H1 (cell line): ENCODE results near the gene SLC25A39. TPM values are rescaled to one million over a fixed set of nuclear protein-coding genes. Genes with fewer than 3 reads are reported as not detected.

Source experiments
- CTCF ChIA-PET: fragments of 300-600 bp; sonication (Branson Sonifier 250); formaldehyde crosslinking; loops from one replicate; lab custom pipeline; 2021; ENCODE audit not compliant: partially characterized antibody; lab: Charles Lee
- POLR2A ChIA-PET: fragments of 300-600 bp; sonication (Branson Sonifier 250); formaldehyde crosslinking; loops from one replicate; lab custom pipeline; 2021; ENCODE audit warnings: inconsistent platforms; ENCODE audit not compliant: partially characterized antibody; lab: Charles Lee
- DNase-seq, 2 experiments: peaks; one replicate each; pipeline versions ENCODE4 v3.0.0 to v3.0.0-alpha.2; 2010 to 2022; ENCODE audit warnings: low spot score in 2 of 2, low read depth in 1 of 2, mixed read lengths in 1 of 2
- FAIRE-seq: peaks from 2 replicates; lab custom pipeline; 2011; peaks lifted over from hg19 to GRCh38; lab: Jason Lieb, UNC
- H2AFZ ChIP-seq: 2 replicates; pipeline ENCODE4 v1.8.1; 2012; ENCODE audit warnings: low read length, inconsistent platforms
- H2AK5ac ChIP-seq: 2 replicates; pipeline ENCODE4 v1.6.1; 2013; ENCODE audit warnings: low read depth, low read length
- H2BK120ac ChIP-seq: replicated peaks from 2 replicates; pipeline ENCODE3; 2013; ENCODE audit warnings: low read depth, low read length, inconsistent platforms
- H2BK12ac ChIP-seq: 2 replicates; pipeline ENCODE4 v1.6.1; 2013; ENCODE audit warnings: low read depth, low read length
- H2BK15ac ChIP-seq: 2 replicates; pipeline ENCODE4 v1.6.1; 2013; ENCODE audit warnings: low read length
- H2BK20ac ChIP-seq: 2 replicates; pipeline ENCODE4 v1.6.1; 2013; ENCODE audit warnings: low read length
- H2BK5ac ChIP-seq: 2 replicates; pipeline ENCODE4 v1.6.1; 2013; ENCODE audit warnings: low read depth, low read length
- H3K14ac ChIP-seq: 2 replicates; pipeline ENCODE4 v1.6.1; 2013; ENCODE audit warnings: inconsistent platforms; ENCODE audit not compliant: insufficient read length
- H3K18ac ChIP-seq: 2 replicates; pipeline ENCODE4 v1.6.1; 2013; ENCODE audit warnings: low read length; ENCODE audit errors: extremely low read depth
- H3K23ac ChIP-seq: 2 replicates; pipeline ENCODE4 v1.6.1; 2013; ENCODE audit warnings: inconsistent platforms; ENCODE audit not compliant: insufficient read length
- H3K23me2 ChIP-seq: 2 replicates; pipeline ENCODE4 v1.6.1; 2013; ENCODE audit warnings: low read depth, low read length
- H3K27ac ChIP-seq: 2 replicates; pipeline ENCODE4 v1.6.1; 2011; ENCODE audit warnings: low read depth, low read length, inconsistent platforms
- H3K27me3 ChIP-seq, 4 experiments: replicated peaks in 1 of 4; 1 replicate in 1 of 4; 2 replicates in 3 of 4; pipeline versions ENCODE4 v1.6.1 to v1.8.1; 2011 to 2013; ENCODE audit warnings: low read length in 3 of 4, mild to moderate bottlenecking in 3 of 4, inconsistent platforms in 2 of 4, mixed read lengths in 2 of 4, moderate library complexity in 1 of 4; ENCODE audit not compliant: control insufficient read depth in 3 of 4, insufficient read depth in 3 of 4; ENCODE audit errors: extremely low read depth in 1 of 4
- H3K36me3 ChIP-seq, 4 experiments: 2 replicates each; pipeline versions ENCODE4 v1.6.1 to v1.8.1; 2011 to 2013; ENCODE audit warnings: mild to moderate bottlenecking in 4 of 4, low read length in 3 of 4, moderate library complexity in 2 of 4, control low read depth in 1 of 4, inconsistent platforms in 1 of 4; ENCODE audit not compliant: insufficient read depth in 4 of 4, control insufficient read depth in 2 of 4
- H3K4ac ChIP-seq: replicated peaks from 2 replicates; pipeline ENCODE3; 2013; ENCODE audit warnings: low read length, low read depth, mixed read lengths, inconsistent platforms; ENCODE audit not compliant: insufficient read length
- H3K4me1 ChIP-seq, 4 experiments: replicated peaks in 1 of 4; 1 replicate in 1 of 4; 2 replicates in 3 of 4; pipeline versions ENCODE4 v1.6.1 to v1.8.1; 2011 to 2013; ENCODE audit warnings: low read length in 3 of 4, inconsistent platforms in 2 of 4, mixed read lengths in 1 of 4; ENCODE audit not compliant: insufficient read depth in 4 of 4, control insufficient read depth in 3 of 4
- H3K4me2 ChIP-seq, 2 experiments: 2 replicates each; pipeline versions ENCODE4 v1.6.1 to v1.8.1; 2011 to 2013; ENCODE audit warnings: low read depth in 2 of 2, low read length in 2 of 2, control low read depth in 1 of 2, inconsistent platforms in 1 of 2, mild to moderate bottlenecking in 1 of 2; ENCODE audit not compliant: insufficient read depth in 1 of 2
- H3K4me3 ChIP-seq, 4 experiments: fragments of 200-600, 300-600 bp in 1 of 4; sonication (generic), shearing (Covaris generic), sonication (Bioruptor Twin) in 1 of 4; 2 replicates each; pipeline versions ENCODE4 v1.5.1 to v1.8.1; 2011 to 2016; ENCODE audit warnings: low read length in 4 of 4, low read depth in 3 of 4, control low read depth in 2 of 4, inconsistent platforms in 2 of 4, mild to moderate bottlenecking in 2 of 4, mixed read lengths in 1 of 4, moderate library complexity in 1 of 4; ENCODE audit not compliant: insufficient read depth in 2 of 4; ENCODE audit errors: extremely low read depth in 1 of 4
- H3K56ac ChIP-seq: replicated peaks from 2 replicates; pipeline ENCODE3; 2013; ENCODE audit warnings: low read depth, mild to moderate bottlenecking, mixed read lengths, low read length, inconsistent platforms; ENCODE audit not compliant: insufficient read length
- H3K79me1 ChIP-seq: 2 replicates; pipeline ENCODE4 v1.6.1; 2013; ENCODE audit warnings: low read depth, low read length, control low read depth
- H3K79me2 ChIP-seq, 2 experiments: 2 replicates each; pipeline versions ENCODE4 v1.6.1 to v1.8.1; 2012 to 2013; ENCODE audit warnings: low read length in 2 of 2, mild to moderate bottlenecking in 2 of 2, inconsistent platforms in 1 of 2; ENCODE audit not compliant: insufficient read depth in 2 of 2, control insufficient read depth in 1 of 2
- H3K9ac ChIP-seq, 4 experiments: replicated peaks in 1 of 4; 1 replicate in 1 of 4; 2 replicates in 3 of 4; pipeline versions ENCODE4 v1.6.1 to v1.8.1; 2011 to 2013; ENCODE audit warnings: low read depth in 3 of 4, low read length in 3 of 4, control low read depth in 2 of 4, mild to moderate bottlenecking in 2 of 4, moderate library complexity in 2 of 4, inconsistent platforms in 1 of 4; ENCODE audit errors: extremely low read depth in 1 of 4
- H3K9me3 ChIP-seq, 2 experiments: 2 replicates each; pipeline versions ENCODE4 v1.6.1 to v1.8.1; 2012 to 2013; ENCODE audit warnings: mild to moderate bottlenecking in 2 of 2, moderate library complexity in 2 of 2, control low read depth in 1 of 2, inconsistent platforms in 1 of 2, low read depth in 1 of 2, low read length in 1 of 2, mixed read lengths in 1 of 2; ENCODE audit not compliant: insufficient read depth in 2 of 2
- H4K20me1 ChIP-seq, 2 experiments: replicated peaks in 1 of 2; 2 replicates each; pipeline versions ENCODE3 to v1.8.1; 2011 to 2013; ENCODE audit warnings: inconsistent platforms in 2 of 2, low read length in 2 of 2, mild to moderate bottlenecking in 1 of 2; ENCODE audit not compliant: insufficient read depth in 2 of 2, control insufficient read depth in 1 of 2
- H4K5ac ChIP-seq: 2 replicates; pipeline ENCODE4 v1.6.1; 2013; ENCODE audit warnings: low read length, low read depth, mixed read lengths, inconsistent platforms; ENCODE audit not compliant: insufficient read length
- H4K8ac ChIP-seq: 2 replicates; pipeline ENCODE4 v1.8.0; 2013; ENCODE audit warnings: mild to moderate bottlenecking, moderate library complexity, low read length, inconsistent platforms; ENCODE audit not compliant: insufficient read depth; ENCODE audit errors: extremely low read depth
- H4K91ac ChIP-seq: replicated peaks from 2 replicates; pipeline ENCODE3; 2013; ENCODE audit warnings: low read length, mixed read lengths, inconsistent platforms; ENCODE audit not compliant: insufficient read length
- GTF2F1 ChIP-seq: IDR thresholded peaks from 2 replicates; pipeline ENCODE4 v1.6.1; 2012; ENCODE audit warnings: low read depth, low read length, improper control_type of control experiment, borderline replicate concordance
- HDAC2 ChIP-seq, 2 experiments: fragments of 300-600 bp in 1 of 2; sonication (generic) in 1 of 2; IDR thresholded peaks; 2 replicates each; pipeline ENCODE4 v1.6.1; 2011 to 2012; ENCODE audit warnings: low read depth in 2 of 2, low read length in 2 of 2, mild to moderate bottlenecking in 2 of 2, moderate library complexity in 2 of 2, borderline replicate concordance in 1 of 2, inconsistent platforms in 1 of 2
- RAD21 ChIP-seq, 2 experiments: IDR thresholded peaks in 1 of 2; conservative IDR thresholded peaks in 1 of 2; 2 replicates each; pipeline ENCODE4 v1.6.1; 2011; ENCODE audit warnings: low read depth in 2 of 2, low read length in 2 of 2, improper control_type of control experiment in 1 of 2, inconsistent platforms in 1 of 2, mild to moderate bottlenecking in 1 of 2, moderate library complexity in 1 of 2
- RFX5 ChIP-seq: IDR thresholded peaks from 2 replicates; pipeline ENCODE4 v1.6.1; 2011; ENCODE audit warnings: low read depth, low read length, improper control_type of control experiment, borderline replicate concordance
- RNF2 ChIP-seq: fragments of 200-900, 300-1000 bp; sonication (generic); IDR thresholded peaks from 2 replicates; pipeline ENCODE4 v1.7.1; 2016; ENCODE audit warnings: borderline replicate concordance, low read depth, mild to moderate bottlenecking, antibody characterized with exemption, low read length; ENCODE audit not compliant: poor library complexity, severe bottlenecking; ENCODE audit errors: missing control alignments
- SIN3A ChIP-seq, 2 experiments: IDR thresholded peaks in 1 of 2; conservative IDR thresholded peaks in 1 of 2; 2 replicates each; pipeline ENCODE4 v1.6.1; 2011 to 2012; ENCODE audit warnings: low read length in 2 of 2, improper control_type of control experiment in 1 of 2, low read depth in 1 of 2, mild to moderate bottlenecking in 1 of 2
- WGBS, 2 experiments: shearing (Covaris generic) in 1 of 2; methylation state at CpG; one replicate each; pipeline versions ENCODE4 v1.1.6 to v1.1.7; 2013 to 2015; ENCODE audit warnings: low lambda C conversion rate in 2 of 2, mixed read lengths in 2 of 2, inconsistent platforms in 1 of 2, low coverage in 1 of 2, missing lambda C conversion rate in 1 of 2; ENCODE audit not compliant: insufficient replicate concordance in 2 of 2, insufficient coverage in 1 of 2, insufficient read length in 1 of 2; ENCODE audit errors: extremely low coverage in 1 of 2, missing lambda C conversion rate in 1 of 2; 5-methylcytosine and 5-hydroxymethylcytosine counted together
- polyA plus RNA-seq, 7 experiments: library from polyadenylated mRNA; depleted of rRNA in 3 of 7; stranded (reverse) in 5 of 7; unstranded in 2 of 7; fragments of >200 nt in 5 of 7; fragments of 200-250 nt in 2 of 7; gene quantifications; 1 replicate in 5 of 7; 2 replicates in 1 of 7; 4 replicates in 1 of 7; pipeline versions ENCODE4 v1.2.1 to v1.2.3, GENCODE V29; 2011 to 2013; ENCODE audit warnings: missing spikeins in 2 of 7, mixed read lengths in 2 of 7
- total RNA-seq: library from RNA; stranded (reverse); fragmentation: NEBNext Ultra II Directional; extraction: Animal tissue kit (Norgen Biotek cat#: 25700); gene quantifications from 2 replicates; pipeline ENCODE4 v1.2.1, GENCODE V29; 2021

Gene SLC25A39
- total and polyA plus RNA-seq, 2 of the 8 experiments (the other 6 are each of a cell fraction or from before 2014, with no cell fraction given), result 200 to 291 TPM

DNA sequence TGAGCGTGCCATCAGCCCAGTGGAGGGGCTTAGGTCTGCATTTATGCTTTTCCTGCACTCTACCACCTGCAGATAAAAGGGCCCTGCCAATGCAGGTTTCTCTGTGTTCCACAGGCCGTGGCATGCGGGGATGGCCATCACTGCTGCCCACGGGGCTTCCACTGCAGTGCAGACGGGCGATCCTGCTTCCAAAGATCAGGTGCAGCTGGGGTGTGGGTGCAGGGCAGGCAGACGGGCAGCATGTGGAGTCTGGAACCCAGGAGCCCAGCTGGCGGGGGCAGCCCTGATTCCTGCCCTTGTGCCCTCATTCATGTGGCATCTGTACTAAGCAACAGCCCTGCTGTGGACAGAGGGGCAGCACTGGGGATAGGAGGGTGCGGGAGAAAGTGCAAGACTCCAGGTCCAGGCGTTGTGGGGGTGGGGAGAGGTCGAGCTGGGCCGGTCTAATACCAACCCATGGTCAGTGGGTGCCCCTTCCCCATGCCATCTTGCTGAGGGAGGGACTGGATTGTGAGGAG, 25.0 kb upstream of the SLC25A39 start:
- ChIA-PET CTCF (interaction anchor here (1.1 to 5.6 kb wide), 15 partner anchors 12 to 290 kb away, joined by 3 to 62 read pairs (median 7); partner anchors contain the start of gene FAM171A2), POLR2A (interaction anchor here (0.6 to 1.7 kb wide), 8 partner anchors 8 to 179 kb away, joined by 3 to 6 read pairs (median 3); partner anchors contain the start of genes ASB16 and TMUB2)
- no peak overlapping the region for H2BK15ac ChIP-seq
- H3K36me3 ChIP-seq, result peaks cover 0 to 3% (median under 1%) of the 10 kb centered on the region in 4 experiments; a peak in 3 of 8 replicates
- no peak overlapping the region for H3K18ac ChIP-seq
- H3K56ac ChIP-seq, result no peak overlapping the region
- peaks cover 0 to 3% of the 10 kb centered on the region in 2 experiments; a peak in 1 of 4 replicates for H3K79me2 ChIP-seq
- no peak overlapping the region for H3K4ac ChIP-seq
- H4K20me1 ChIP-seq, result peaks cover 4 to 22% of the 10 kb centered on the region in 2 experiments
- H4K5ac ChIP-seq, result no peak overlapping the region
- no peak overlapping the region for H2BK5ac ChIP-seq
- H3K4me2 ChIP-seq, result no peak overlapping the region
- no peak overlapping the region for H2BK20ac ChIP-seq
- no peak overlapping the region for H2BK120ac ChIP-seq
- TF ChIP-seq SIN3A (conservative IDR thresholded peaks at IDR 0.05 in 1 of 2, IDR thresholded peaks at IDR 0.05 in 1 of 2; ENCODE audit: low read depth in 1 of 2, low read length in 2 of 2), result no peak
- no peak for TF ChIP-seq RNF2
- no peak for TF ChIP-seq GTF2F1
- no peak for TF ChIP-seq HDAC2 (IDR thresholded peaks at IDR 0.05; ENCODE audit: borderline replicate concordance in 1 of 2, low read depth in 2 of 2, low read length in 2 of 2)
- no peak for TF ChIP-seq RAD21 (IDR thresholded peaks at IDR 0.05 in 1 of 2, conservative IDR thresholded peaks at IDR 0.05 in 1 of 2; ENCODE audit: low read depth in 2 of 2, low read length in 2 of 2)
- no peak for TF ChIP-seq RFX5
- TF ChIP-seq, all 59 proteins: peak for 0
- Histone ChIP-seq H3K23ac (no peak overlapping the region), H3K27ac (no peak overlapping the region), H3K14ac (no peak overlapping the region), H4K91ac (no peak overlapping the region), H3K79me1 (no peaks in the 10 kb centered on the region), H2AFZ (no peak overlapping the region), H4K8ac (no peak overlapping the region), H3K9me3 (no peaks in the 10 kb centered on the region), H3K9ac (no peak overlapping the region), H2BK12ac (no peak overlapping the region), H3K4me3 (no peak overlapping the region), H3K27me3 (no peaks in the 10 kb centered on the region; a peak in 2 of 7 replicates), H3K23me2 (peaks cover 9% of the 10 kb centered on the region; the same call in 1 of the 2 replicates), H2AK5ac (no peak overlapping the region), H3K4me1 (peaks cover 0 to 7% (median 5%) of the 10 kb centered on the region in 4 experiments; a peak in 4 of 7 replicates)
- 92% methylated on average over 12 of the region's 12 CpGs; no CpG with 5 or more reads in 1 of the 2 experiments for WGBS, 2 experiments
- DNase-seq (no peak), FAIRE-seq (no peak)
